OCI-LY1 (cell line): ENCODE results near the gene CDK5RAP2.

Experiments
- H2AFZ ChIP-seq: fragments of 200-600 bp; sonication (generic), shearing (Covaris generic); 2 replicates; pipeline ENCODE4 v1.6.0; 2014; ENCODE audit warnings: antibody characterized with exemption, mild to moderate bottlenecking, low read length
- H3F3A ChIP-seq: fragments of 200-600 bp; sonication (generic), shearing (Covaris generic); 2 replicates; pipeline ENCODE4 v1.6.0; 2014; ENCODE audit warnings: mild to moderate bottlenecking, antibody characterized with exemption, low read length, moderate library complexity; ENCODE audit not compliant: insufficient read depth
- H3K27ac ChIP-seq: fragments of 200-600 bp; sonication (generic); 2 replicates; pipeline ENCODE4 v1.5.1; 2014; ENCODE audit warnings: low read length, mixed run types, mild to moderate bottlenecking, low read depth; ENCODE audit not compliant: poor library complexity, severe bottlenecking
- H3K27me3 ChIP-seq: fragments of 200-600 bp; sonication (generic); 2 replicates; pipeline ENCODE4 v1.6.0; 2014; ENCODE audit warnings: antibody characterized with exemption, mild to moderate bottlenecking, low read length, moderate library complexity; ENCODE audit not compliant: insufficient read depth
- H3K36me3 ChIP-seq: fragments of 200-600 bp; sonication (generic); 2 replicates; pipeline ENCODE4 v1.6.1; 2014; ENCODE audit warnings: mild to moderate bottlenecking, antibody characterized with exemption, low read length, moderate library complexity, mixed read lengths; ENCODE audit not compliant: insufficient read depth
- H3K4me1 ChIP-seq: fragments of 200-600 bp; sonication (generic); 2 replicates; pipeline ENCODE4 v1.5.1; 2014; ENCODE audit warnings: mild to moderate bottlenecking, low read length, moderate library complexity; ENCODE audit not compliant: insufficient read depth, severe bottlenecking
- H3K4me2 ChIP-seq: fragments of 200-600 bp; sonication (generic), shearing (Covaris generic); 2 replicates; pipeline ENCODE4 v1.6.1; 2014; ENCODE audit warnings: low read length
- H3K4me3 ChIP-seq: fragments of 200-600 bp; sonication (generic); 2 replicates; pipeline ENCODE4 v1.5.1; 2014; ENCODE audit warnings: low read length, low read depth, mild to moderate bottlenecking, mixed read lengths; ENCODE audit not compliant: poor library complexity, severe bottlenecking
- H3K79me2 ChIP-seq: fragments of 200-600 bp; shearing (Covaris generic); 2 replicates; pipeline ENCODE4 v1.6.1; 2016; ENCODE audit warnings: mixed run types, low read length, mixed read lengths; ENCODE audit not compliant: insufficient read depth
- H3K9ac ChIP-seq: fragments of 200-600 bp; sonication (generic), shearing (Covaris generic); 2 replicates; pipeline ENCODE4 v1.6.1; 2014; ENCODE audit warnings: mild to moderate bottlenecking, low read length, mixed read lengths
- H3K9me2 ChIP-seq: fragments of 200-600 bp; sonication (generic), shearing (Covaris generic); 2 replicates; pipeline ENCODE4 v1.6.1; 2014; ENCODE audit warnings: low read depth, mild to moderate bottlenecking, low read length, mixed read lengths
- H3K9me3 ChIP-seq: fragments of 200-600 bp; shearing (Covaris generic); 2 replicates; pipeline ENCODE4 v1.6.1; 2014; ENCODE audit warnings: low read length, mixed read lengths
- H4K20me1 ChIP-seq: fragments of 200-600 bp; sonication (generic), shearing (Covaris generic); 2 replicates; pipeline ENCODE4 v1.6.0; 2016; ENCODE audit warnings: mild to moderate bottlenecking, low read length; ENCODE audit not compliant: insufficient read depth
- EZH2 ChIP-seq: fragments of 200-600 bp; sonication (generic), shearing (Covaris generic); IDR thresholded peaks from 2 replicates; pipeline ENCODE4 v1.8.0; 2017; ENCODE audit warnings: borderline replicate concordance, mixed run types, mild to moderate bottlenecking, antibody characterized with exemption, low read length, moderate library complexity, mixed read lengths
- TF ChIP-seq, protein P1 (sequence below): fragments of 200-600 bp; sonication (generic), shearing (Covaris generic); IDR thresholded peaks from 2 replicates; pipeline ENCODE4 v1.5.1; 2017; ENCODE audit warnings: mild to moderate bottlenecking, antibody characterized with exemption, low read length, moderate library complexity, mixed read lengths

The CDK5RAP2 gene

DNA sequence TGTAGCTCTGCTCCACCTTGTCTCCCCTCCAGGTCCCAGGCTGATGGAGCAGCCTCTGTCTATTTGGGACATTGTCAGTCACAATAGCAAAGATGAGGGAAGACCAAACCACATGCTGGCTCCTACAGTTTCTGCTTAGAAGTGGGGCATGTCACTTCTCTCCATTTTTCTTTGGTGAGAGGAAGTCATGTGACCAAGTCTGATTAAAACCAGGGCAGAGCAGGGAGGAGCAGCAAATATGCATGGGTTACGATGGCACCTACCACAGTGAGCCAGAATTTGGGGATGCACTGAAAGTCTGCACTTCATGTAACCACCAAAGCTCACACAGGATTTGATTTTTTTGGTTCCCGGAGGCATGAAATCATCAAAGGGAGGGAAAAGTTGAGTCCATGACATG is 234.6 kb downstream of the CDK5RAP2 start:
- H2AFZ ChIP-seq: no peak overlapping the region
- H3K9me2 ChIP-seq: no peaks in the 10 kb centered on the region
- no peaks in the 10 kb centered on the region for H3F3A ChIP-seq
- H3K36me3 ChIP-seq: no peaks in the 10 kb centered on the region
- H3K79me2 ChIP-seq: no peaks in the 10 kb centered on the region
- no peak overlapping the region for H3K27ac ChIP-seq
- TF ChIP-seq EZH2: no peak
- TF ChIP-seq, protein P1, sequence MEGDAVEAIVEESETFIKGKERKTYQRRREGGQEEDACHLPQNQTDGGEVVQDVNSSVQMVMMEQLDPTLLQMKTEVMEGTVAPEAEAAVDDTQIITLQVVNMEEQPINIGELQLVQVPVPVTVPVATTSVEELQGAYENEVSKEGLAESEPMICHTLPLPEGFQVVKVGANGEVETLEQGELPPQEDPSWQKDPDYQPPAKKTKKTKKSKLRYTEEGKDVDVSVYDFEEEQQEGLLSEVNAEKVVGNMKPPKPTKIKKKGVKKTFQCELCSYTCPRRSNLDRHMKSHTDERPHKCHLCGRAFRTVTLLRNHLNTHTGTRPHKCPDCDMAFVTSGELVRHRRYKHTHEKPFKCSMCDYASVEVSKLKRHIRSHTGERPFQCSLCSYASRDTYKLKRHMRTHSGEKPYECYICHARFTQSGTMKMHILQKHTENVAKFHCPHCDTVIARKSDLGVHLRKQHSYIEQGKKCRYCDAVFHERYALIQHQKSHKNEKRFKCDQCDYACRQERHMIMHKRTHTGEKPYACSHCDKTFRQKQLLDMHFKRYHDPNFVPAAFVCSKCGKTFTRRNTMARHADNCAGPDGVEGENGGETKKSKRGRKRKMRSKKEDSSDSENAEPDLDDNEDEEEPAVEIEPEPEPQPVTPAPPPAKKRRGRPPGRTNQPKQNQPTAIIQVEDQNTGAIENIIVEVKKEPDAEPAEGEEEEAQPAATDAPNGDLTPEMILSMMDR: no peak
- no peak overlapping the region for H3K4me3 ChIP-seq
- H3K9me3 ChIP-seq: no peaks in the 10 kb centered on the region
- H3K4me1 ChIP-seq: no peaks in the 10 kb centered on the region
- no peak overlapping the region for H3K4me2 ChIP-seq
- H3K27me3 ChIP-seq: no peaks in the 10 kb centered on the region
- H4K20me1 ChIP-seq: no peaks in the 10 kb centered on the region
- no peak overlapping the region for H3K9ac ChIP-seq

DNA sequence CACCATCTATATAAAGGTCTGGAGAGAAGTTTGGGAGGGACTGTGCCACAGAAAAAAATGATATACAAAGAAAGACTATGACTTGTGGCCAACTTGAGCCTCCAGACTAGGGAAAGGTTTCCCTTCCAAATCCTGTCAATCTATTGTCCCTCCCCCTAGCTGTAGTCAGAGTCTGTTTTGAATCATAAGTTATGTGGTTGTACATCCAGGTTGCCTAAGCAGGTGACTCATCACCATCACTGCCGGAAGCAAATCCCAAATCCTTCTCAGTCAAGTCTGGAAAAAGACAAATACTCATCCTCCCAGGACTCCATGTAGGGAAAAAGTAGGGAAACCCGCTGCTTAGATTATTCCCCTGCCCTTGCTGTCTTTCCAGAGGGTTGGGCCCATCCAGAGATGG is 235.7 kb downstream of the CDK5RAP2 start:
- H2AFZ ChIP-seq: no peak overlapping the region
- H3K4me1 ChIP-seq: no peaks in the 10 kb centered on the region
- H3K9me3 ChIP-seq: no peaks in the 10 kb centered on the region
- H3K9me2 ChIP-seq: no peaks in the 10 kb centered on the region
- TF ChIP-seq, protein P1: no peak
- TF ChIP-seq EZH2: no peak
- H3K36me3 ChIP-seq: no peaks in the 10 kb centered on the region
- H4K20me1 ChIP-seq: no peaks in the 10 kb centered on the region
- H3K4me2 ChIP-seq: no peak overlapping the region
- H3K79me2 ChIP-seq: no peaks in the 10 kb centered on the region
- no peak overlapping the region for H3K27ac ChIP-seq
- no peaks in the 10 kb centered on the region for H3F3A ChIP-seq
- H3K9ac ChIP-seq: no peak overlapping the region
- H3K4me3 ChIP-seq: no peak overlapping the region
- no peaks in the 10 kb centered on the region for H3K27me3 ChIP-seq

DNA sequence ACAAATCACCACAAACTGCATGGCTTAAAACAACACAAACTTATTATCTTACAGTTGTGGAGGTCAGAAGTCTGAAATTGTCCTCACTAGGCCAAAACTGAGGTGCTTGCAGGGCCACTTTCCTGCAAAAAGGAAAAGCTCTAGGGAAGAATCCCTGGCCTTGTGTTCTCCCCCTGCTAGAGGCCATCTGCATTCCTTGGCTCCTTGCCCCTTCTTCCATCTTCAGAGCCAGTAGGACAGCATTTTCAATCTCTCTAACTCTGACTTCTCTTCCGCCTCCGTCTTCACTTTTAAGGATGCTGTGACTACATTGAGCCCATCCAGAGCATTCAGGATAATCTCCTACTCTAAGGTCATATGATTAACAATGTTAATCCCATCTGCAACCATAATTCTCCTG is 236.6 kb downstream of the CDK5RAP2 start:
- H3F3A ChIP-seq: no peaks in the 10 kb centered on the region
- no peak overlapping the region for H3K27ac ChIP-seq
- H3K9me2 ChIP-seq: no peaks in the 10 kb centered on the region
- H3K79me2 ChIP-seq: no peaks in the 10 kb centered on the region
- H3K9ac ChIP-seq: no peak overlapping the region
- H3K27me3 ChIP-seq: no peaks in the 10 kb centered on the region
- H3K4me1 ChIP-seq: no peaks in the 10 kb centered on the region
- H4K20me1 ChIP-seq: no peaks in the 10 kb centered on the region
- TF ChIP-seq, protein P1: no peak
- TF ChIP-seq EZH2: no peak
- H3K9me3 ChIP-seq: no peaks in the 10 kb centered on the region
- no peak overlapping the region for H2AFZ ChIP-seq
- H3K4me2 ChIP-seq: no peak overlapping the region
- H3K36me3 ChIP-seq: no peaks in the 10 kb centered on the region
- no peak overlapping the region for H3K4me3 ChIP-seq
